GM19023 (cell line): ENCODE measurements around the gene PUS7L.

Experiments used
- ATAC-seq: cut with Tn5 transposase; IDR thresholded peaks from one replicate; pipeline ENCODE4 v1.9.1; 2021; ENCODE audit warnings: mild to moderate bottlenecking, moderate library complexity; ENCODE audit not compliant: unreplicated experiment

Gene PUS7L

GRCh38 chr12:43669373-43669772, 89.2 kb downstream of the PUS7L start:
- no peak for ATAC-seq
